WERI-Rb-1 (cell line): ENCODE results near the gene NXN.

ENCODE experiments used
- DNase-seq: peaks from one replicate; pipeline ENCODE4 v3.0.0-alpha.2; 2020
- H3K27ac ChIP-seq: fragments of 250-450 bp; sonication (Bioruptor Pico); 2 replicates; pipeline ENCODE4 v1.5.1; 2020; ENCODE audit warnings: mild to moderate bottlenecking, moderate library complexity
- H3K27me3 ChIP-seq: fragments of 250-450 bp; sonication (Bioruptor Pico); 2 replicates; pipeline ENCODE4 v1.5.1; 2021; ENCODE audit warnings: mild to moderate bottlenecking, low read depth, moderate library complexity; ENCODE audit not compliant: insufficient read depth, severe bottlenecking
- H3K36me3 ChIP-seq: fragments of 250-450 bp; sonication (Bioruptor Pico); 2 replicates; pipeline ENCODE4 v1.5.1; 2020; ENCODE audit warnings: mild to moderate bottlenecking, moderate library complexity
- H3K4me3 ChIP-seq: 2 replicates; pipeline ENCODE4 v1.5.1; 2011; ENCODE audit warnings: low read depth, mild to moderate bottlenecking, control low read depth, low read length
- H3K9me3 ChIP-seq: fragments of 250-450 bp; sonication (Bioruptor Pico); 2 replicates; pipeline ENCODE4 v1.5.1; 2021; ENCODE audit warnings: mild to moderate bottlenecking, moderate library complexity; ENCODE audit not compliant: severe bottlenecking
- CTCF ChIP-seq: IDR thresholded peaks from 2 replicates; pipeline ENCODE4 v1.5.1; 2011; ENCODE audit warnings: low read depth, mild to moderate bottlenecking, control low read depth, inconsistent platforms, low read length

The NXN gene

GRCh38 chr17:962166-962565 lies 17.4 kb downstream of the NXN start:
- H3K4me3 ChIP-seq, result no peak overlapping the region
- no peaks in the 10 kb centered on the region; the same call in 1 of the 2 replicates for H3K36me3 ChIP-seq
- no peak for DNase-seq
- H3K9me3 ChIP-seq, result no peaks in the 10 kb centered on the region
- no peak for TF ChIP-seq CTCF
- H3K27ac ChIP-seq, result no peak overlapping the region
- no peaks in the 10 kb centered on the region for H3K27me3 ChIP-seq

GRCh38 chr17:958712-959451 lies 20.7 kb downstream of the NXN start:
- no peaks in the 10 kb centered on the region; the same call in 1 of the 2 replicates for H3K36me3 ChIP-seq
- H3K4me3 ChIP-seq, result no peak overlapping the region
- H3K9me3 ChIP-seq, result no peaks in the 10 kb centered on the region
- H3K27me3 ChIP-seq, result no peaks in the 10 kb centered on the region
- DNase-seq, result no peak
- no peak overlapping the region for H3K27ac ChIP-seq
- no peak for TF ChIP-seq CTCF

GRCh38 chr17:957856-958421 lies 21.6 kb downstream of the NXN start:
- Histone ChIP-seq H3K36me3 (no peaks in the 10 kb centered on the region; the same call in 1 of the 2 replicates), H3K9me3 (no peaks in the 10 kb centered on the region), H3K27ac (no peak overlapping the region), H3K27me3 (no peaks in the 10 kb centered on the region), H3K4me3 (no peak overlapping the region)
- DNase-seq, result no peak
- no peak for TF ChIP-seq CTCF

- no peak for TF ChIP-seq CTCF
- no peak overlapping the region for H3K27ac ChIP-seq
Measured at GRCh38 chr17:956905-957304, 22.7 kb downstream of the NXN start.

GRCh38 chr17:954431-955164 lies 25.0 kb downstream of the NXN start:
- no peak for DNase-seq
- TF ChIP-seq CTCF, result no peak
- no peaks in the 10 kb centered on the region for H3K27me3 ChIP-seq
- no peaks in the 10 kb centered on the region for H3K9me3 ChIP-seq
- H3K36me3 ChIP-seq, result no peaks in the 10 kb centered on the region; the same call in 1 of the 2 replicates
- H3K27ac ChIP-seq, result no peak overlapping the region
- no peak overlapping the region for H3K4me3 ChIP-seq

More at GRCh38 chr17:956905-957304, 22.7 kb downstream of the NXN start:
- no peak overlapping the region for H3K4me3 ChIP-seq
- no peaks in the 10 kb centered on the region for H3K27me3 ChIP-seq
- no peaks in the 10 kb centered on the region for H3K9me3 ChIP-seq
- H3K36me3 ChIP-seq, result no peaks in the 10 kb centered on the region; the same call in 1 of the 2 replicates
- no peak for DNase-seq
